Retinal pigment epithelial cell (primary cell): ENCODE data around the gene ARAP1.
"Not testable (repeated sequence)": the region's sequence is repeated elsewhere in the genome, so short reads cannot be mapped to it uniquely, and the experiment has no call there.

Experiments
- DNase-seq: peaks from one replicate; pipeline ENCODE4 v3.0.0-alpha.2; 2010; ENCODE audit warnings: low read depth
- H3K4me3 ChIP-seq: 2 replicates; pipeline ENCODE4 v1.5.1; 2011; ENCODE audit warnings: mild to moderate bottlenecking, low read length, control low read depth, moderate library complexity
- TF ChIP-seq, protein P1 (sequence below): conservative IDR thresholded peaks from 2 replicates; pipeline ENCODE4 v1.5.1; 2011; ENCODE audit warnings: low read depth, low read length, control low read depth, inconsistent platforms

ARAP1 gene

GRCh38 chr11:72752088-72752914 is at the start of gene ARAP1:
TSS of gene ARAP1 (minus strand) at chr11:72752408. CDS start at chr11:72727128, 25,280 bp downstream.
- H3K4me3 ChIP-seq: peak within 1 kb of the TSS; percentile 71
- DNase-seq: no peak
- TF ChIP-seq, protein P1, sequence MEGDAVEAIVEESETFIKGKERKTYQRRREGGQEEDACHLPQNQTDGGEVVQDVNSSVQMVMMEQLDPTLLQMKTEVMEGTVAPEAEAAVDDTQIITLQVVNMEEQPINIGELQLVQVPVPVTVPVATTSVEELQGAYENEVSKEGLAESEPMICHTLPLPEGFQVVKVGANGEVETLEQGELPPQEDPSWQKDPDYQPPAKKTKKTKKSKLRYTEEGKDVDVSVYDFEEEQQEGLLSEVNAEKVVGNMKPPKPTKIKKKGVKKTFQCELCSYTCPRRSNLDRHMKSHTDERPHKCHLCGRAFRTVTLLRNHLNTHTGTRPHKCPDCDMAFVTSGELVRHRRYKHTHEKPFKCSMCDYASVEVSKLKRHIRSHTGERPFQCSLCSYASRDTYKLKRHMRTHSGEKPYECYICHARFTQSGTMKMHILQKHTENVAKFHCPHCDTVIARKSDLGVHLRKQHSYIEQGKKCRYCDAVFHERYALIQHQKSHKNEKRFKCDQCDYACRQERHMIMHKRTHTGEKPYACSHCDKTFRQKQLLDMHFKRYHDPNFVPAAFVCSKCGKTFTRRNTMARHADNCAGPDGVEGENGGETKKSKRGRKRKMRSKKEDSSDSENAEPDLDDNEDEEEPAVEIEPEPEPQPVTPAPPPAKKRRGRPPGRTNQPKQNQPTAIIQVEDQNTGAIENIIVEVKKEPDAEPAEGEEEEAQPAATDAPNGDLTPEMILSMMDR: no peak

- TF ChIP-seq, protein P1: no peak
- no peak for DNase-seq
- H3K4me3 ChIP-seq: no peak overlapping the region
These were observed 47.2 kb upstream of the ARAP1 start for GRCh38 chr11:72799441-72799840.

DNA sequence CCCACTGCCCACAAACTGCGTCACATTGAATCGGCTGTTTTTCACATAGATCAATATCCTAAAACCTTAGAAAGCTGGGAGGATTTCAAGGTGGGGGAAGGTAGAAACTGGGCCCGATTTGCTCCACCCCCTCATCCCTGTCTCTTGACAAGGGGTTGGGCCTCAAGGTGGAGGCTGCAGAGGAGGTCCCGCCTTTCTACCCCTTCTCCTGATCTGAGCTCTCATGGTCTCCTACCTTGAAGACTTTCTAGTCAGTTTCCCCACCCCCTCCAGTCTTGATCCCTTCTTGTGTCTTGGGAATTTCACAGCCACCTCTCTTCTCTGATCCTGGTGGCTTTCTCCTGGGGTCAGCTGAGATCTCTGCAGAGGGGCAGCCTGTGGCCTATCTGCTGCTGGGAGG is 46.2 kb upstream of the ARAP1 start:
- TF ChIP-seq, protein P1: no peak
- no peak for DNase-seq
- no peak overlapping the region for H3K4me3 ChIP-seq

- DNase-seq: peak; percentile 76
- TF ChIP-seq, protein P1: peak; percentile 90
- H3K4me3 ChIP-seq: peak within 1 kb of the TSS; percentile 85
These were observed 41.5 kb upstream of the ARAP1 start, which contains the start of gene STARD10 for GRCh38 chr11:72793425-72794367. TSS of gene STARD10 (minus strand) at chr11:72794047. CDS start at chr11:72781181, 12,866 bp downstream.

DNA sequence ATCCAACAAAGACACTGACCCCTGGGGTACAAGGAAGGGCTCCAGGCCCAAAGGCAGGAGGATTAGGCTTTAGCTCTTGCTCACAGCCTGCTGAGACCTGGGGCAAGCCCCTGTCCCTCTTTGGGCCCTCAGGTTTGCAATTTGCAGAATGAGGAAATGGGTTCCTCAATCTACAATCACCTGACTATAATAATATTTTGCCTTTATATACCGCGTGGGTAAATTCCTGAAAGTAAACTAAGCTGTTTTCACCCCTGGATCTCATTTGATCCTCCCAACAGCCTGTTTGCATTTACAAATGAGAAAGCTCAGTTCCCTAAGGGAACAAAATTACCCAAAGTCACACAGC is 40.8 kb upstream of the ARAP1 start:
- H3K4me3 ChIP-seq: peak overlapping the region; percentile 26
- no peak for DNase-seq
- TF ChIP-seq, protein P1: no peak

DNA sequence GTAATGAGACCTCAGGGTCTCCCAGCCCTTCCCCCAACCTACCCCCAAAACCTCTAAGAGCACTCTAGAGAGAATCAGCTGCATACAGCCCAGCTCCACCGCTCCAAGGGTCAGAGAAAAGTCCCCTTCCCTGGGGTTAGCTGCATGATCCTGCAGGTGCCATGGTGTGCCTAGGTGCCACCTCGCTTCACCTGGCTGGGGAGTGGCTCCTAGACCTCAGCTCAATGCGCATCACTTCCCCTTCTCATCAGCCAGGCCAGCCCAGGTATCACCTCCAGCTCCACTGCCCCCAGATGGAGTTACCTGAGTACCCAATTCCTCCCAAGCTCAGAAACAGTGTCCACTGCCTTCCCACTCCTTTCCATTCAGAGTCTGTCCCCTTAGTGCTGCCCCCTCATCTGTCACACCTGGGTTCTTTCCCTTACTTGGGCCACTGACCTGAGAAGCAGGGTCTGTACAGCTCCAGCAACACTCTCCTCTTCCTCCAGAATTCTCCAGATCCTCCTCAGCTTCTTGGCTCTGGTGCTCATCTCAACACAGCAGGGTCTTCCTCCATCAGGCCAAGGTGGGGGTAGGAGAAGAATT is 40.3 kb upstream of the ARAP1 start:
- no peak for DNase-seq
- H3K4me3 ChIP-seq: peak overlapping the region; percentile 26
- TF ChIP-seq, protein P1: no peak

DNA sequence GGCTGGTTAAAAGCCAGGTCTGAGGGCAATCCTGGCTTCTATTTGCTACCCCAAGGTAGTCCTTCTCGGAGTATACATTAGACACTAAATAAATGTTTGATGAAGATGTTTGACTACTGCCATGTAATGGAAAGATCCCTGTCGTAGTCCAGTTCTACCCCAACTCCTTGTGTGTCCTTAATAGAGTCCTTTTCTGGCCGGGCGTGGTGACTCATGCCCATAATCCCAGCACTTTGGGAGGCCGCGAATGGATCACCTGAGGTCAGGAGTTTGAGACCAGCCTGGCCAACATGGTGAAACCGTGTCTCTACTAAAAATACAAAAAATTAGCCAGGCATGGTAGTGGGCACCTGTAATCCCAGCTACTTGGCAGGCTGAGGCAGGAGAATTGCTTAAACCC is 39.0 kb upstream of the ARAP1 start:
- not testable (repeated sequence) for H3K4me3 ChIP-seq, DNase-seq
